Measurements from ENCODE around the gene FAM163A.

DNA sequence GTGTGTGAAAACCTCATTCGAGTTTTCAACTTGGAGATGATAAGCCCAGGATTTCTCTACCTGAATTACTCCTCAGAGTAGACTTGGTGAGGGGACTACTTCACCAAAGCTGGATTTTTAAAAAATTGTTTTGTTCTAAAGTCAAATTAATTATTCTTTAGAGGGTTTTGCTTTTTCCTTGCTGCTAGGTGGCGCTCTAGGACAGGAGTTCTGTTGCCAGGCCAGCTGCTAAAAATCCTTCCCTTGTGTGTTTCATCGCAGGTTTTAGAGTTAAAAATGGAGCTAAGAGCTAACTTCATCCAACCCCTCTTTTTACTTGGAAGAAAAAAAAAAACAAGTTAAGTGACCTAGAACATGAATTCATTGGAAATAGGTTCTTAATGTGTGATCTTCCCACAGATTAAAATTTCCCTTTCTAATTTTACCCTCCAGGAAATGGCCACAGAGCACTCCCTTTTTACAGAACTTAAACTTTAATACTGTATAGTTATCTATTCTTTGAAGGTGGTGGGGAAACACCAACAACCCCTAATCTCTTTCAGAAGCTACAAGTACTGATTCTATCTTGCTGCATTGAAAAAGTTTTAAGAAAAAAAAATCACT, 36.7 kb upstream of the FAM163A start:
- TF ChIP-seq, protein P1, sequence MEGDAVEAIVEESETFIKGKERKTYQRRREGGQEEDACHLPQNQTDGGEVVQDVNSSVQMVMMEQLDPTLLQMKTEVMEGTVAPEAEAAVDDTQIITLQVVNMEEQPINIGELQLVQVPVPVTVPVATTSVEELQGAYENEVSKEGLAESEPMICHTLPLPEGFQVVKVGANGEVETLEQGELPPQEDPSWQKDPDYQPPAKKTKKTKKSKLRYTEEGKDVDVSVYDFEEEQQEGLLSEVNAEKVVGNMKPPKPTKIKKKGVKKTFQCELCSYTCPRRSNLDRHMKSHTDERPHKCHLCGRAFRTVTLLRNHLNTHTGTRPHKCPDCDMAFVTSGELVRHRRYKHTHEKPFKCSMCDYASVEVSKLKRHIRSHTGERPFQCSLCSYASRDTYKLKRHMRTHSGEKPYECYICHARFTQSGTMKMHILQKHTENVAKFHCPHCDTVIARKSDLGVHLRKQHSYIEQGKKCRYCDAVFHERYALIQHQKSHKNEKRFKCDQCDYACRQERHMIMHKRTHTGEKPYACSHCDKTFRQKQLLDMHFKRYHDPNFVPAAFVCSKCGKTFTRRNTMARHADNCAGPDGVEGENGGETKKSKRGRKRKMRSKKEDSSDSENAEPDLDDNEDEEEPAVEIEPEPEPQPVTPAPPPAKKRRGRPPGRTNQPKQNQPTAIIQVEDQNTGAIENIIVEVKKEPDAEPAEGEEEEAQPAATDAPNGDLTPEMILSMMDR (IDR thresholded peaks at IDR 0.05; ENCODE audit: low read length) = peak; percentile 80
- no peak for TF ChIP-seq EZH2 (IDR thresholded peaks at IDR 0.05; ENCODE audit: borderline replicate concordance, low read length)
